GM19328 (cell line): Measurements from ENCODE around the gene TRIM29.

ENCODE experiments used
- ATAC-seq: cut with Tn5 transposase; IDR thresholded peaks from one replicate; pipeline ENCODE4 v1.9.1; 2021; ENCODE audit warnings: mild to moderate bottlenecking, moderate library complexity; ENCODE audit not compliant: unreplicated experiment

TRIM29 gene

GRCh38 chr11:120141113-120141767 lies 3.3 kb upstream of the TRIM29 start:
- no peak for ATAC-seq

- no peak for ATAC-seq
Observed at GRCh38 chr11:120139316-120140069, 1.6 kb upstream of the TRIM29 start.

GRCh38 chr11:120137187-120137610 lies 714 bp downstream of the TRIM29 start:
- no peak for ATAC-seq

GRCh38 chr11:120136356-120136755 lies 1.6 kb downstream of the TRIM29 start:
- no peak for ATAC-seq

- ATAC-seq, result no peak
Observed at GRCh38 chr11:120135838-120136237, 2.1 kb downstream of the TRIM29 start.

- ATAC-seq, result no peak
Observed at GRCh38 chr11:120134931-120135228, 3.0 kb downstream of the TRIM29 start.

- ATAC-seq, result no peak
Observed at GRCh38 chr11:120134106-120134930, 3.6 kb downstream of the TRIM29 start.

GRCh38 chr11:120133216-120134105 lies 4.5 kb downstream of the TRIM29 start:
- no peak for ATAC-seq

- ATAC-seq, result no peak
Observed at GRCh38 chr11:120132645-120133185, 5.2 kb downstream of the TRIM29 start.

- no peak for ATAC-seq
Observed at GRCh38 chr11:120131941-120132644, 5.8 kb downstream of the TRIM29 start.

GRCh38 chr11:120130991-120131760 lies 6.7 kb downstream of the TRIM29 start:
- ATAC-seq, result no peak

GRCh38 chr11:120130176-120130980 lies 7.5 kb downstream of the TRIM29 start:
- ATAC-seq, result no peak

- ATAC-seq, result no peak
Observed at GRCh38 chr11:120129570-120129969, 8.3 kb downstream of the TRIM29 start.

- no peak for ATAC-seq
Observed at GRCh38 chr11:120128392-120129119, 9.4 kb downstream of the TRIM29 start.

GRCh38 chr11:120127236-120127635 lies 10.7 kb downstream of the TRIM29 start:
- no peak for ATAC-seq

- ATAC-seq, result no peak
Observed at GRCh38 chr11:120126620-120127019, 11.3 kb downstream of the TRIM29 start.

GRCh38 chr11:120125509-120125908 lies 12.4 kb downstream of the TRIM29 start:
- ATAC-seq, result no peak

GRCh38 chr11:120125024-120125423 lies 12.9 kb downstream of the TRIM29 start:
- ATAC-seq, result no peak
